Activated naive CD8-positive, alpha-beta T cell treated with anti-CD3 and anti-CD28 coated beads, Interleukin-2, amount 50 U/mL, for 24 hours (primary cell): ENCODE results near the gene SEL1L3.
A peak's percentile ranks its signal among the peaks of the same experiment; 100 is the strongest.

Experiments used
- ATAC-seq: fragments of 150-1000 bp; cut with Tn5 transposase; one replicate; pipeline ENCODE4 v1.10.0; 2021
- DNase-seq: peaks from one replicate; pipeline ENCODE4 v3.0.0; 2021
- H3K27ac Mint-ChIP-seq: one replicate; pipeline ENCODE4 v1.8.0; 2021; ENCODE audit warnings: mild to moderate bottlenecking, mixed read lengths
- H3K27me3 Mint-ChIP-seq: one replicate; pipeline ENCODE4 v1.8.0; 2021; ENCODE audit warnings: mixed read lengths
- H3K36me3 Mint-ChIP-seq: one replicate; pipeline ENCODE4 v1.8.0; 2021; ENCODE audit warnings: low read depth, mixed read lengths
- H3K4me1 Mint-ChIP-seq: one replicate; pipeline ENCODE4 v1.8.0; 2021; ENCODE audit warnings: mixed read lengths
- H3K4me3 Mint-ChIP-seq: one replicate; pipeline ENCODE4 v1.8.0; 2021; ENCODE audit warnings: mild to moderate bottlenecking, moderate library complexity, mixed read lengths
- H3K9me3 Mint-ChIP-seq: one replicate; pipeline ENCODE4 v1.8.0; 2021; ENCODE audit warnings: mixed read lengths

The SEL1L3 gene

GRCh38 chr4:25826074-25826752 lies 36.6 kb downstream of the SEL1L3 start:
- H3K36me3 Mint-ChIP-seq, result peaks cover 22% of the 10 kb centered on the region
- no peak overlapping the region for H3K4me3 Mint-ChIP-seq

GRCh38 chr4:25823632-25824031 lies 39.2 kb downstream of the SEL1L3 start:
- H3K4me1 Mint-ChIP-seq, result no peaks in the 10 kb centered on the region
- DNase-seq, result no peak
- H3K27me3 Mint-ChIP-seq, result no peaks in the 10 kb centered on the region
- H3K36me3 Mint-ChIP-seq, result peaks cover 27% of the 10 kb centered on the region
- no peak overlapping the region for H3K27ac Mint-ChIP-seq
- H3K4me3 Mint-ChIP-seq, result no peak overlapping the region
- ATAC-seq, result no peak
- H3K9me3 Mint-ChIP-seq, result no peaks in the 10 kb centered on the region

More at GRCh38 chr4:25826074-25826752, 36.6 kb downstream of the SEL1L3 start:
- no peak for ATAC-seq
- Mint-ChIP-seq H3K4me1 (no peaks in the 10 kb centered on the region), H3K27ac (no peak overlapping the region), H3K9me3 (no peaks in the 10 kb centered on the region), H3K27me3 (no peaks in the 10 kb centered on the region)
- no peak for DNase-seq

- no peak for ATAC-seq
- Mint-ChIP-seq H3K4me1 (no peaks in the 10 kb centered on the region), H3K27me3 (no peaks in the 10 kb centered on the region), H3K4me3 (no peak overlapping the region), H3K9me3 (no peaks in the 10 kb centered on the region), H3K27ac (no peak overlapping the region), H3K36me3 (peaks cover 31% of the 10 kb centered on the region)
- no peak for DNase-seq
Observed at GRCh38 chr4:25821899-25822298, 40.9 kb downstream of the SEL1L3 start.

GRCh38 chr4:25821267-25821666 lies 41.5 kb downstream of the SEL1L3 start:
- no peaks in the 10 kb centered on the region for H3K27me3 Mint-ChIP-seq
- H3K36me3 Mint-ChIP-seq, result peaks cover 37% of the 10 kb centered on the region
- no peaks in the 10 kb centered on the region for H3K9me3 Mint-ChIP-seq
- DNase-seq (no peak), ATAC-seq (no peak)
- no peaks in the 10 kb centered on the region for H3K4me1 Mint-ChIP-seq
- no peak overlapping the region for H3K27ac Mint-ChIP-seq
- no peak overlapping the region for H3K4me3 Mint-ChIP-seq

GRCh38 chr4:25818876-25819275 lies 43.9 kb downstream of the SEL1L3 start:
- no peaks in the 10 kb centered on the region for H3K4me1 Mint-ChIP-seq
- H3K36me3 Mint-ChIP-seq, result peaks cover 37% of the 10 kb centered on the region
- no peak for DNase-seq
- no peak overlapping the region for H3K27ac Mint-ChIP-seq
- no peaks in the 10 kb centered on the region for H3K27me3 Mint-ChIP-seq
- ATAC-seq, result no peak
- H3K9me3 Mint-ChIP-seq, result no peaks in the 10 kb centered on the region
- H3K4me3 Mint-ChIP-seq, result no peak overlapping the region

GRCh38 chr4:25818371-25818871 lies 44.4 kb downstream of the SEL1L3 start:
- ATAC-seq (peak; percentile 77), DNase-seq (no peak)
- Mint-ChIP-seq H3K36me3 (peaks cover 37% of the 10 kb centered on the region), H3K27me3 (no peaks in the 10 kb centered on the region), H3K4me1 (no peaks in the 10 kb centered on the region), H3K9me3 (no peaks in the 10 kb centered on the region), H3K27ac (no peak overlapping the region), H3K4me3 (no peak overlapping the region)

GRCh38 chr4:25817059-25817681 lies 45.6 kb downstream of the SEL1L3 start:
- DNase-seq (no peak), ATAC-seq (no peak)
- H3K9me3 Mint-ChIP-seq, result no peaks in the 10 kb centered on the region
- no peaks in the 10 kb centered on the region for H3K27me3 Mint-ChIP-seq
- no peak overlapping the region for H3K4me3 Mint-ChIP-seq
- H3K36me3 Mint-ChIP-seq, result peaks cover 36% of the 10 kb centered on the region
- no peak overlapping the region for H3K27ac Mint-ChIP-seq
- no peaks in the 10 kb centered on the region for H3K4me1 Mint-ChIP-seq

- no peaks in the 10 kb centered on the region for H3K4me1 Mint-ChIP-seq
- ATAC-seq (no peak), DNase-seq (no peak)
- H3K36me3 Mint-ChIP-seq, result peaks cover 35% of the 10 kb centered on the region
- no peak overlapping the region for H3K27ac Mint-ChIP-seq
- no peaks in the 10 kb centered on the region for H3K27me3 Mint-ChIP-seq
- no peak overlapping the region for H3K4me3 Mint-ChIP-seq
- no peaks in the 10 kb centered on the region for H3K9me3 Mint-ChIP-seq
Observed at GRCh38 chr4:25816591-25817058, 46.2 kb downstream of the SEL1L3 start.

GRCh38 chr4:25815586-25815985 lies 47.2 kb downstream of the SEL1L3 start:
- ATAC-seq (no peak), DNase-seq (no peak)
- Mint-ChIP-seq H3K36me3 (peaks cover 42% of the 10 kb centered on the region), H3K4me1 (no peaks in the 10 kb centered on the region), H3K27me3 (no peaks in the 10 kb centered on the region), H3K27ac (no peak overlapping the region), H3K9me3 (no peaks in the 10 kb centered on the region), H3K4me3 (no peak overlapping the region)

- ATAC-seq, result no peak
- Mint-ChIP-seq H3K36me3 (peaks cover 39% of the 10 kb centered on the region), H3K9me3 (no peaks in the 10 kb centered on the region), H3K4me3 (no peak overlapping the region), H3K27me3 (no peaks in the 10 kb centered on the region), H3K4me1 (no peaks in the 10 kb centered on the region), H3K27ac (no peak overlapping the region)
- no peak for DNase-seq
Observed at GRCh38 chr4:25814301-25815136, 48.3 kb downstream of the SEL1L3 start.

GRCh38 chr4:25813448-25814106 lies 49.2 kb downstream of the SEL1L3 start:
- Mint-ChIP-seq H3K4me3 (no peak overlapping the region), H3K36me3 (peaks cover 30% of the 10 kb centered on the region)
- no peak for DNase-seq

GRCh38 chr4:25811841-25812240 lies 50.9 kb downstream of the SEL1L3 start:
- H3K9me3 Mint-ChIP-seq, result no peaks in the 10 kb centered on the region

More at GRCh38 chr4:25813448-25814106, 49.2 kb downstream of the SEL1L3 start:
- Mint-ChIP-seq H3K9me3 (no peaks in the 10 kb centered on the region), H3K27me3 (no peaks in the 10 kb centered on the region), H3K4me1 (no peaks in the 10 kb centered on the region), H3K27ac (no peak overlapping the region)
- ATAC-seq, result no peak

GRCh38 chr4:25811374-25811690 lies 51.5 kb downstream of the SEL1L3 start:
- ATAC-seq (no peak), DNase-seq (no peak)
- Mint-ChIP-seq H3K27ac (no peak overlapping the region), H3K27me3 (no peaks in the 10 kb centered on the region), H3K4me3 (no peak overlapping the region), H3K4me1 (no peaks in the 10 kb centered on the region), H3K36me3 (peaks cover 26% of the 10 kb centered on the region), H3K9me3 (no peaks in the 10 kb centered on the region)

More at GRCh38 chr4:25811841-25812240, 50.9 kb downstream of the SEL1L3 start:
- ATAC-seq (no peak), DNase-seq (no peak)
- Mint-ChIP-seq H3K27ac (no peak overlapping the region), H3K36me3 (peaks cover 28% of the 10 kb centered on the region), H3K4me3 (no peak overlapping the region), H3K4me1 (no peaks in the 10 kb centered on the region), H3K27me3 (no peaks in the 10 kb centered on the region)
